H1 (cell line): ENCODE measurements around the gene PACSIN1.

Source experiments
- CHD2 ChIP-seq: IDR thresholded peaks from 2 replicates; pipeline ENCODE4 v1.6.1; 2012; ENCODE audit warnings: low read length, improper control_type of control experiment
- CTCF ChIP-seq, 3 experiments: IDR thresholded peaks; 1 replicate in 2 of 3; 2 replicates in 1 of 3; pipeline versions ENCODE4 v1.5.1 to v1.6.1; 2011; ENCODE audit warnings: low read length in 3 of 3, mild to moderate bottlenecking in 3 of 3, inconsistent platforms in 2 of 3, low read depth in 1 of 3, moderate library complexity in 1 of 3; ENCODE audit not compliant: insufficient read depth in 1 of 3; ENCODE audit errors: control extremely low read depth in 1 of 3
- GABPA ChIP-seq: IDR thresholded peaks from 2 replicates; pipeline ENCODE4 v1.6.1; 2011; ENCODE audit warnings: mild to moderate bottlenecking, low read length, moderate library complexity, borderline replicate concordance; ENCODE audit not compliant: insufficient read depth
- RAD21 ChIP-seq, 2 experiments: IDR thresholded peaks in 1 of 2; conservative IDR thresholded peaks in 1 of 2; 2 replicates each; pipeline ENCODE4 v1.6.1; 2011; ENCODE audit warnings: low read depth in 2 of 2, low read length in 2 of 2, improper control_type of control experiment in 1 of 2, inconsistent platforms in 1 of 2, mild to moderate bottlenecking in 1 of 2, moderate library complexity in 1 of 2
- SIN3A ChIP-seq, 2 experiments: IDR thresholded peaks in 1 of 2; conservative IDR thresholded peaks in 1 of 2; 2 replicates each; pipeline ENCODE4 v1.6.1; 2011 to 2012; ENCODE audit warnings: low read length in 2 of 2, improper control_type of control experiment in 1 of 2, low read depth in 1 of 2, mild to moderate bottlenecking in 1 of 2
- SP4 ChIP-seq: IDR thresholded peaks from 2 replicates; pipeline ENCODE4 v1.6.1; 2012; ENCODE audit warnings: low read length, inconsistent platforms
- TAF1 ChIP-seq: IDR thresholded peaks from 2 replicates; pipeline ENCODE4 v1.6.1; 2011; ENCODE audit warnings: mild to moderate bottlenecking, low read depth, low read length

GRCh38 chr6:34445313-34445860 is 20.5 kb upstream of the PACSIN1 start:
- TF ChIP-seq GABPA (no peak), CTCF (IDR thresholded peaks at IDR 0.05; ENCODE audit: control extremely low read depth in 1 of 3, insufficient read depth in 1 of 3, low read depth in 1 of 3, low read length in 3 of 3) (no peak), CHD2 (no peak), RAD21 (IDR thresholded peaks at IDR 0.05 in 1 of 2, conservative IDR thresholded peaks at IDR 0.05 in 1 of 2; ENCODE audit: low read depth in 2 of 2, low read length in 2 of 2) (no peak), SP4 (no peak), TAF1 (no peak), SIN3A (conservative IDR thresholded peaks at IDR 0.05 in 1 of 2, IDR thresholded peaks at IDR 0.05 in 1 of 2; ENCODE audit: low read depth in 1 of 2, low read length in 2 of 2) (no peak)
